Stimulated activated CD4-positive, alpha-beta T cell treated with anti-CD3 and anti-CD28 coated beads, TNF-alpha, amount 100 ng/mL, for 24 hours (primary cell): ENCODE measurements around the gene CYB5R3.
"Not testable (repeated sequence)": the region's sequence is repeated elsewhere in the genome, so short reads cannot be mapped to it uniquely, and the experiment has no call there.

Experiments
- DNase-seq, 3 experiments: peaks; one replicate each; pipeline ENCODE4 v3.0.0-alpha.2; 2020; ENCODE audit warnings: low read depth in 3 of 3

Gene CYB5R3

DNA sequence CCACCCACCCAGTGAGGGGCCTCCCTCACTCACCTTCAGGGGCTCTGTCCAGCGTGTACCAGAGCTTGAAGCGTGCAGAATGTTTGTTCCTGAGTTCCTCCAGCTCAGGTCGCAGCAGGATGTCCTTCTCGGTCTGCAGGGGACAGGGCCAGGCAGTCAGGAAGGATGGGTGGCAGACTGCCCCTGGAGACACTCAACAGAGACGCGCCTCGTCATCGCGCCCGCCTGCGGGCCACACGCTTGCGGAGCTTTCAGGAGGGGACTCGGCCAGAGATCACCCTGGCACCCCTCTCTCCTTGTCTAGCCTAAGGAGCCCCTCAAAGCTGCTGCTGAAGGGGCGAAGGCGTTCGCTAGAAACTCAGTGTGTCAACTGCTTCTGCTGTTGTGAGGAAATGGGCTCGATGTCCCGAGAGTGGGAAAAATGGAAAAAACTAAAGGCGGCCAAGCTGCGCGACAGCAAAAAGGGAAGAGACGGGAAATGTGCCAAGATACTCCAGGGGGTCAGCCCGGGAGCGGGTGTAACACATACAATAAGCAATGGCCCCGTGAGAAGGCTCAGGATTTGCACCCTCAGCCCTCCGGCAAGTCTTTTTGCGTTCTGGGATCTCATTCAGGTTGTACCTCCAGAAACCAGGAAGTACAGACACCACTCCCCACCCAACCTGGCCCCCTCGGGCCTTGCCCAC is 25.3 kb downstream of the CYB5R3 start:
- DNase-seq = no peak

DNA sequence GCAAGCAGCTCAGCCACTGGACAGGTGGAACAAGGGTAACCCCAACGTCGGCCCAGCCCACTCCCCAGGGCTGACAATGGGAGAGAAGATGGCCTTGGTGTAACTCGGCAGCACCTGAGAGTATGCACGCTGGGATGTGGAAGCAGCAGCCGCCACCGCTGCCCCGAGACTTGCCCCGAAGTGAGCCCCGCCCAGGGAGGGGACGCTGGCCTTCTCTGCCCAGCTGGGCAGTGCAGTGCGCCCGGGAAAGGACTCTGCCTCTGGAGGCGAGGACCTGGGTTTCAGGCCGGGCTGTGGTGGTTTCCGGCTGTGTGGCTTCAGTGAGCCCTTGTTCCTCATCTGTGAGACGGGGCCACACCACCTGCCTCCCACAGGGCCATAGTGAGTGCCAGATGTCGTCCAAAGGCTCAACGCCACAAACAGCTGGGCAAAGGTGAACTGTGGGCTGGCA is 25.9 kb downstream of the CYB5R3 start:
- no peak for DNase-seq

DNA sequence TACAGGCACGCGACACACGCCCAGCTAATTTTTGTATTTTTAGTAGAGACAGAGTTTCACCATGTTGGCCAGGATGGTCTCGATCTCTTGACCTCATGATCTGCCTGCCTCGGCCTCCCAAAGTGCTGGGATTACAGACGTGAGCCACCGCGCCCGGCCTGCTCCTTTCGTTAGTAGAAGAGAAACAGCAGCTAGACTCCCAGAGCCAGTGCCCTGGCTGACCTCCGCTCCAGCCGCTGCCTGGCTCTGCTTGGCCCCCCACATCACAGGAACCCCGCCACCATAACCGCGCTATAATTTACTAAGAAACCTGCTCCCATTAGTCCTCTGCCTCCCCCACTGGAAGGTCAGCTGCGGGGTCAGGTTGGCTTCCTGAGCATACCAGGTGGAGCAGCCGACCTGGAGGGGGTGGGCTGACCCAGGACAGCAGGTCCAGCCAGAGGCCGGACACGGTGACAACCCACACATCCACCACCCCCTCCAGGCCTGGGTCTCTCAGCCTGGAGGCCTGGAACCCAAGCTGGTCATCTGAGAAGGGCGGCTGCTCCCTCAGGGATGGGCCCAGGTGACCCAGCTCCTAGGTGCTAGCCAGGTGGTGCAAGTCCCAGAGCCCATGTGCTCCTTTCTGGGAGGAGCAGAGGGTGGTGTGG is 27.0 kb downstream of the CYB5R3 start:
- DNase-seq = no peak

DNA sequence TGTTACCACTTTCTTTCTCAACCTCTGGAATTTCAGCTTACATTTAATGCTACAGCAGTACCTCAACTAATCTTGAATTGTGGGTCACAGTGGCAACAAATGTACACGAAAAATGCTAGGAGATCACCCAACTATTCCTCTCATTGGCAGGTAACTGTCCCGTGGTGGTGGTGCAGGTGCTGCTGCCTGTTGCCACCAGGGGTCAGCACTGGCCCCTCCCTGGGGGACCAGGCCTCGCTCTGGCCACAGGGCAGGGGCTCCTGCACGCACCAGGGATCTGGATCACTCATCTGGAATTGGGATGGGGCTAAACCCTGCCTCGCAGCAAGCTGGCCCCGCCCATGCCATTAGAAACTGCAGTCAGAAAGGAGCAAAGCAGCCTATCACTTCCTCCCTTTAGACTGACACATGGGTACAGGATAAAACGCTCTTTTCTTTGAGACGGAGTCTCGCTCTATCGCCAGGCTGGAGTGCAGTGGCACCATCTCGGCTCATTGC is 27.6 kb downstream of the CYB5R3 start:
- DNase-seq = peak; percentile 13 to 35 (median 23)

DNA sequence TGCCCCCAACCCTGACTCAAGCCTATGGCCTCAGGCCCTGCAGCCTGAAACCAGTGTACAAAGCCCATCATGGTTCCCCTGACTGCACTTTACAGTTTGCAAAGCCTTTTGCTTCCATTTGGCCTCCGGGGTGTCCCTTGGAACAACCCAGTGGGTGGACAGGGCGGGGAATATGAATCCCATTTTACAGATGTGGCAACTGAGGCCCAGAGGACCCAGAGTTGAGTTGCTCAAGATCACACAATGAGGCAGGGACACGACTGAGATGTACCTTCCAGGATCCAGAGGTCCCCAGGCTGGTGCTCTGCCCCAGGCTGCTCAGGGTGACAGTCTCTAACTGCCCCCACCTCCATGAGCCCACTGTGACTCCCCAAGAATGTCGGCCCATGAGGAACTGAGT is 29.1 kb downstream of the CYB5R3 start:
- DNase-seq = no peak

DNA sequence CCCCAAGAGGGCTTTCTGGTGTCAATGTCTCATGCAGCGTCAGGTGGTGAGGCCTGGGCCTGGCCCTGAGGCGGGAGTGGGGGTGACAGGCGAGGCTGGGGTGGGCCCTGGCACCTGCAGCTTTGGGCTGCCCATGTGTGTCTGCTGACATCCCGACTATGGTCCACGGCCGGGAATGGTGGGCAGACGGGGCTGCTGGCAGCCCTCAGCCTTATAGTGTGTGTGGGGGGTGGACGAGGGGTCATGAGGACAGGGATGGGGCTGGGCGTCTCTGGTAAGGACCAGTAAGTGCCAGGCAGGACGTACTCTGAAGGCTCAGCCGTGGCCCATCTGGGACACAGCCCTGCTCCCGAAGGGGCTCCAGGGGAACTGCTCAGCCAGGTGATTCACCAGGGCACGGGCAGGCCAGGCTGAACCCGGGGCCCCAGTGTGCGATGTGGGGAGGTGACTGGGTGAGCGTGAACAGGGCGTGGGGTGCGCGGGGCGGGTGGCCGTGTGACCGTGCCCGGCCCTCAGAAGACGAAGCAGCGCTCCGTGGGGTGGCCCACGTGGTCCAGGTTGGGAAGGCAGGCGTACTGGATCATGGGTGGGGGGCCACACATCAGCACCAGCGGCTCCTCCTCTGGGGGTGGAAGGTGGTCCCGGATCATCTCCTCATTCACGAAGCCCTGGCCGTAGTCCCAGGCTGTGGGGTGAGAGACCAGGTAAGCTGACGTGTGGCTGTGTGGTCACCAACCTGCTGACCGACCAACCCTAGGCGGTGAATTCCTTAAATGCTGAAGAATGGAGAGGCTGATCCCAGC is 29.7 kb downstream of the CYB5R3 start:
- no peak for DNase-seq

DNA sequence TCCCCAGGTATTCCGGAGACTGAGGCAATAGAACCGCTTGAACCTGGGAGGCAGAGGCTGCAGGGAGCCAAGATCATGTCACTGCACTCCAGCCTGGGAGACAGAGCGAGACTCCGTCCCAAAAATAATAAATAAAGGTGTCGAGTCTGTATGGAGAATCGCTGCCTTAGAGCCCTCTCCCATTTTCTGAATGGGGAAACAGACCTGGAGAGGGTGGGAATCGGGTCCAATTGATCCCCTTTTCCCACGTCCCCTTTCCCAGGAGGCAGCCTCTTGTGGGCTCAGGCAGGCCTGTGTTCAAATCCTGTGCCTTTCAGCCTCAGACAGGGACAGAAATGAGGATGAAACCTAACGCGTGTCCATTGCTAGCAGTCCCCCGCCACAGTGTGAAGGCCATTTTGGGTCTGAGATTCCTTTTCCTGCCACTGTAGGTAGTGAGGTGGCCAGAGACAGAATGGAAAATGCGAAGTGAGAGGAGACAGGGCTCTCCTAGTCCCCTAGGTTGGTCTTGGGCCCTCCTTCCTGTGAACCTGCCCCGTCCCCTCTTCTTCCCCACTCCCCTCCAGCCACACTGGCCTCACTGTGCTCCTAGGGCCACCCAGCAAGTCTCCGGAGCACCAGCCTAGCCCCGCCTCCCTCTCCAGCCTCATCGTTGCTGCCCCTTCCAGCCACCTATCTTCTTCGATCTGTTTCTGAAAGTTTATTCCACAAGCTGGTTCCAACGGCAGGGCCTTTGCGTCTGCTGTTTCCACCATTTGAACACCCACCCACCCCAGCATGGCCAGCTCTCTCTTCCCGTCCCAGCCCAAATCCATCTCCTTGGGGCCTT is 31.8 kb downstream of the CYB5R3 start:
- DNase-seq = no peak

DNA sequence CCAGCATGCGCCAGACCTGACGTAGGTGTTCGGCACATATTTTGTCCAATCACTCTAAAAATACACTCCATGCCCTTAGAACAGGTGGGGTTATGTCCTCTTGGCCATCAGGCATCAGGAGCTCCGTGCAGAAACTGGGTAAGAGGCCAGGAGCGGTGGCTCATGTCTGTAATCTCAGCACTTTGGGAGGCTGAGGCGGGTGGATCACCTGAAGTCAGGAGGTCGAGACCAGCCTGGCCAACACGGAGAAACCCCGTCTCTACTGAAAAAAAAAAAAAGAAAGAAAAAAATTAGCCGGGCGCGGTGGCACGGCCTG is 33.4 kb downstream of the CYB5R3 start:
- not testable (repeated sequence) for DNase-seq

DNA sequence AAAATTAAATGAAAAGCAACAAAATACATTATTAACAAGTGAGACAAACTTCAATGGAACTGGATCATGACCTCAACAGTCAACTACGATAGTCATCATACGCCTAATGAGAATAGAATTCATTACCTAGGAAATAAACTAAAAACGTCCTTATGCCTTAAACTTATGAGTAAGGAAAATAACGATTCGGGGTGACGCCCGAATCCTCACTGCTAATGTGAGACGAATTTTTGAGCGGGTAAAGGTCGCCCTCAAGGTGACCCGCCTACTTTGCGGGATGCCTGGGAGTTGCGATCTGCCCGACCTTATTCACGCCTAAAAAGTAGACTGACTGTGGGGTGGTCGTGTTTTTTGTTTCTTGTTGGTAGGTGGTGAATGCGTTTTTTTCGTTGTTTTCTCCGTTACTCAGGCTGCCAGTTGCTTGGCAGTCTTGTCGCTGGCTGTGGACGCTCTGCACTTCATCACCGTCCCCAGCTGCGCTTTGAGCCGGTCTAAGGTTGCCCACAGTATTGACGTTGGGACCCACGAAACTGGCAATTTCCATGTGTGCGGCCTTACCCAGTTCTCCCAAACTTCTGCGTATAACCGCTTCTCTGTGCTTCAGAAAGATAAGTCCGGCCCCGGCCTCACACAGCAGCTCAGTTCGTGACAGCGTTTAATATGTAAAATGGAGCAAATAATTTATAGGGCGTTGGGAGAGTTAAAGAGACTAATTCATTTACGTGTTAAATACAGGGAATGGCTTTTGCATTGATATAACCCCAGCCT is 33.9 kb downstream of the CYB5R3 start:
- peak; percentile 78 to 91 (median 87) for DNase-seq

DNA sequence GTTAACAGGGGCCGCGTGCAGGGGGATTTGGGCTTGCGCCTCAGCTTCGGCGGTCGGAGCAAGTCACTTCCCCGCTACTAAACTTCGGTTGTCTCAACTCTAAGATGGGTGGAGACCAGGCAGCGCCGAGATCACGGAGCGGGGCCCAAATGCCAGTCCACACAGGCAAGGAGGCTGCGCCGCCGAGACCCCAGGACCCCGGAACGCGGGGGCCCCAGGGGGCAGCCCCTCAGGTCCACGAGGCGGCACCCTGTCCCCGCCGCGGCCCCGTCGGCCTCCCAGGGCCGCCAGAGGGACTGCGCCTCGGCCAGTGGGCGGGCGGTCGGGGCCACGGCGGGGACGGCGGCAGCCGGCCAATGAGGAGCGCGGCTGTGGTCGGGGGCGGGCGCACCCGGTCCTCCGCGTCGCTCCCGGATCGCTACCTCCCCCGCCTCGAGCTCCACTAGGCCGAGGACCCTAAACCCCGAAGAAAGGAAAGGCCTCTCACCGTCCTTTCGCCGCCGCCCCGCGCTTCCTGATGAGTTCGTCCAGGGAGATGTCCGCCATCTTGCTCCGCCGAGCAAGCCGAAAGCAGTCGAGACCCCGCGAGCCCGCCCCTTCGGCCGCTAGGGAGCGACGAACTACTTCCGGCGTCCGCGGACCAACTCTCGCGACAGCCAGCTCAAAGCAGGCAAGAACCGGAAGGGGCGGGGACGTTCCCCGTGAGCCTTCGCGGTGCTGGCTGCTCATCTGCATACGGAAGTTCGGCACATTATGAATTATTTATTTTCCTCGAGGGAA is 34.7 kb downstream of the CYB5R3 start, which contains the start of gene POLDIP3:
TSS of gene POLDIP3 (minus strand) at position 572 of the 780 bp plus-strand sequence. CDS start at position 546, 26 bp downstream.
- DNase-seq = peak; percentile 97 to 99 (median 98)

DNA sequence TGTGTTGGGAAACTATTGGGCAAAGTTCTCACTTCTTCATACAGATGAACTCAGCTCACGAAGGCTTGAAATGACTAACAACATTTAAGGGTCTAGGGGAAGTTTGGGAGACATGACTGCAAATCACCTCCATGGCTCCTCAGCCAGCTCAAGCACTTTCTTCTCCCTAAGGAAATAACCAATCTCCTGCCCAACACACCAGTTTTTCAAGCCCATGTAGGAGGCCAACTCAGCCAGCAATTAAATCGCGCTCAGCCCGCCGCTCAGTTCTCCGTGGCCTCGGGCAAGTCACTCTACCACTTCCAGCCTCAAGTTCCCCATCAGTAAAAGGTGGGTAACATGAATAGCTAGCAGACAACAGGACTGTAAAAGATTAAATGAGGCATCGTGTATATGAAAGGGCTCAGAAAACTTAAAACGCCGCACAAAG is 35.3 kb downstream of the CYB5R3 start:
- peak in 1 of 3 experiments; percentile 12 for DNase-seq

DNA sequence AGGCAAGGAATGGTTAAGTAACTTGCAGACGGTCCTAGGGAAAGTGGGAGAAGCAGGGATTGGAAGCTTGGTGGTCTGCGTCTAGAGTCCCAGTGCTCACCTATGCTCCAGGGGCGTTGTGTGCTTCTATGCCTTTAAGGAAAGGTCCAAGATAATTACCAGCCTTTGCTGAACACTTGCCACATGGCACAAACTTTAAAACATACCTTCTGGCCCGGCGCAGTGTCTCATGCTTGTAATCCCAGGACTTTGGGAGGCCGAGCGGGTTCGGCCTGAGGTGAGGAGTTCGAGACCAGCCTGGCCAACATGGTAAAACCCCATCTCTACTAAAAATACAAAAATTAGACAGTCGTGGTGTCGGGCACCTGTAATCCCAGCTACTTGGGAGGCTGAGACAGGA is 36.9 kb downstream of the CYB5R3 start:
- no peak for DNase-seq

DNA sequence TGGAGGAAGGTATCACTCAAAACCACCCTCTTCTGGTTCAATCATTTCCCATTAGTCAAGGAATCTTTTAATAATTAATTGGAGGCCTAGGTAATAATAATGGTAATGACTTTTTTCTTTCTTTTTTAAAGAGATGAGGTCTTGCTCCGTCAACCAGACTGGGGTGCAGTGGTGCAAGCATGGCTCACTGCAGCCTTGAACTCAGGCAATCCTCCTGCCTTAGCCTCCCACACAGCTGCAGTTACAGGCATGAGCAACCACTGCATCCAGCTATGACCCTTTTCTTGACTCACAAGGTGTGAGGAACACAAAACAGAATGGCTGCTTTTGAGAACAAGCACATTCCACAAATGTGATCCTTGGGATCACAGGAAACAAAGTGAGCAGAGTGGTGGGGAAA is 38.1 kb downstream of the CYB5R3 start:
- DNase-seq = no peak

DNA sequence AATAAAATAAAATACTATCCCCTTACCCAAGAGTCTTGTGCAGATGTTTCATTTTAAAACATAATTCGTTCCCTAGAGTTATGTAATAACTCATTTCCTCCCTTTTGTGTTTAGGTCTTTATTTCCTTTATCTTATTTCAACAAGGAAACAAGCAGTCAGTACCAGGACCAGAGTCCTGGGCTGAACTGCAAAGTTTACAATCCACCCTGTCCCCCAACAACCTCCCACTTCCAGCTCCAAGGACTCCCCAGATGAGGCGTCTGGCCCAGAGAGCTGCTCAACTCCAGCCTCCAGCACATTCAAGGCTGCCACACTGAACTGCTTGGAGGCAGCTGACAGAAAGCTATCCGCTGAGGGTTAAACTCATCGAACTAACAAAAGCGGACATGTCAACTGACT is 39.0 kb downstream of the CYB5R3 start:
- DNase-seq = no peak

DNA sequence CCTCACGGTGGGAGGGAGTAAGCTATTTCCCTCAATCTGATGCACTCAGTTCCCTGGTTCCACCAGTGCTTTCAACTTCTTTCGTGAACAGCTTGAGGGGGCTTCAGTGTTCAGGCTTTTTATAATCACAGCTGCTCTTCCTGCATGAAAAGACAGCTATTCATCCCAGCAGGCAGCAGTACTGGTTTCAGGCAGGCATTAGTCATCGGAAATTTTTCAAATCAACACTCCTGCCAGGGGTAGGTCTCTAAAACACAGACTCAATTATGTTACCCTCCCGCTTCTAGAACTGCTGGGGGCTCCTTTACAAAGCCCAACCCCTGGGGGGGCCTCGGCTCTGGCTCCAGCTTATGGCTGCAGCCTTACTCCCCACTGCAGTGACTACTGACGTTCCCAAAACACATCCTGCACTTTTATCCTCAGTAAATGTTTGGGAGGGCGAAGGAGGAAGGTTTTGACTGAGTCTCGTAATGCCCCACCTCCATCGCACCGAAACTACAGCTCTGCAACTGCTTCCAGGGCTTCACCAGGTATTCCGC is 40.3 kb downstream of the CYB5R3 start:
- DNase-seq = no peak

DNA sequence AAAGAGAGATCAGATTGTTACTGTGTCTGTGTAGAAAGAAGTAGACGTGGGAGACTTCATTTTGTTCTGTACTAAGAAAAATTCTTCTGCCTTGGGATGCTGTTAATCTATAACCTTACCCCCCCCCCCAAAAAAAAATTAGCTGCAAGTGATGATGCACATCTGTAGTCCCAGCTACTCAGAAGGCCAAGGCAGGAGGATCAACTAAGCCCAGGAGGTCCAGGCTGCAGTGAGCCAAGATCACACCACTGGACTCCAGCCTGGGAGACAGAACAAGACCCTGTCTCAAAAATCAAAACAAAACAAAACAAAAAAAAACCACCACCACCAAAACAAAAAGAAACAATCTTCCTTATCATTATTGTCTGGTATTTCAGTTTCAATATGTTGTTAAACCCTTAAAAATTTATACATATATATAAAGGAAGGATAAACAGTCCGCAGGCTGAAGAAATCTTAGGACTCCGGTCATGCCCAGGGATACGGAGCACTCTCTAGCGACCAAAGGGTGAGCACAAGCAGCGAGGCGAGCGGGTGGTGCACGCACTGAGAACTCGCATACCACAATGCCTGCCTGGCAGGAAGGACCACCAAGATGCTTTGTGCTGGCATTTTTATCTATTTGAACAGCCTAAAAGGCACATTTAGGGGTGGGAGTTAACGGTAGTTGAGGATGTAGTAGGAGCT is 40.9 kb downstream of the CYB5R3 start:
- no peak for DNase-seq

DNA sequence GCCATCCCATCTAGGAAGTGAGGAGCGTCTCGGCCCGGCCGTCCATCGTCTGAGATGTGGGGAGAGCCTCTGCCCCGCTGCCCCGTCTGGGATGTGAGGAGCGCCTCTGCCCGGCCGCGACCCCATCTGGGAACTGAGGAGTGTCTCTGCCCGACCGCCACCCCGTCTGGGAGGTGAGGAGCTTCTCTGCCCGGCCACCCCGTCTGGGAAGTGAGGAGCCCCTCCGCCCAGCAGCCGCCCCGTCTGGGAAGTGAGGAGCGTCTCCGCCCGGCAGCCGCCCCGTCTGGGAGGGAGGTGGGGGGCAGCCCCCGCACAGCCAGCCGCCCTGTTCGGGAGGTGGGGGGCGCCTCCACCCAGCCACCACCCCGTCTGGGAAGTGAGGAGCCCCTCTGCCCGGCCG is 41.6 kb downstream of the CYB5R3 start:
- DNase-seq = not testable (repeated sequence)

DNA sequence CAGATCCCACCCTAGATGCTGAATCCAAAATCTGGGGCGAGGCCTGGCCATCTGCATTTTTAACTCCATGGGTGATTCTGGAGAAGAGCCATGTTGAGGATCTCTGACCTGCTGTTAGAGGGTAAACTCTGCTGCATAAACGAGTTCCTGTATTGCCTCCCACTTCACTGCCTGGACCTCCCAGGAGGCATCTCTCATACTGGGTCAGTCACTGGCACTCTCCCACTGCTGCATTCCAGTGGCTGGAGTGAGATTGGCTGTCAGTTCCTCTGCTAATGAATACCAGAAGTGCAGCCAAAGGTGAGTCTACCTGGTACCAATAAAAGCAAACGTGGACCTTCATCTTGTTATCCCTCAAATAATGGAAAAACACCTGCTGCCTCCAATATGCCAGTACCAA is 44.8 kb downstream of the CYB5R3 start:
- no peak for DNase-seq

DNA sequence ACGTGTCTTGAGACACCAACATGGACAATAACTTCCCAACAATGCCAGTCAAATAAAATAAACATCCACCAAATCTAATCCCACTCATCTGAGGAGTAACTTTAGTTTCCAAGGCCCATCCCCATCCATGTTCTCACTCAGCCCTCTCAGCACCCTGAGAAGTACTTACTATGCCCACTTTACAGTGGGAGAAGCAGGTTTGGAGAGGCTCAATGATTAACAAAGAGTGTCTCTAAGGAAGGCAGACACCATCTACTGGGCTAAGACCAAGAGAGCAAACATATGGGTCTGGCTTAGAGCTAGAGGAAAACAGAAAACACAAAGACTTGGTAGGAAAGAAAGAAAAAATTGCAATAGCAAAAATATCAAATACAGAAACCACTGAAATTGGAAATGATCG is 45.8 kb downstream of the CYB5R3 start:
- DNase-seq = no peak
